Measurements from ENCODE around the gene FAM168A.

DNA sequence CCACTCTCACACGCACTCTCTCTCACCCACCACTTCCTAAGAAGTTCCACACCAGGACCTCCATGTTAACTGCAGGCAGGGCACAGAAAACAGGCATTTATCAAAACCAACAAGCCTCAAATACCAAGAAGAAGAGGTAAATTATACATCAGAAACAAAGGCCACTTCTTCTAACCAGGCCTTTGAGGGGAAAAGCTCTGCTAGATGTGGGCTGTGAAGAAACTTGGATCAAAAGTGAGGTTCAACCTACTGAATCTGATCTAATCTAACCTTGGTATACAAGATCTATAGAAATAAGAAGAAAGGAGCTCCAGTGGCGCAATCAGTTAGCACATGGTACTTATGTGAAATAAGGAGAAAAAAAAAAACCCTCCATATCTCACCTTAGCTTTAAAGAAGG, 91.9 kb downstream of the FAM168A start:
- TF ChIP-seq, protein P1, sequence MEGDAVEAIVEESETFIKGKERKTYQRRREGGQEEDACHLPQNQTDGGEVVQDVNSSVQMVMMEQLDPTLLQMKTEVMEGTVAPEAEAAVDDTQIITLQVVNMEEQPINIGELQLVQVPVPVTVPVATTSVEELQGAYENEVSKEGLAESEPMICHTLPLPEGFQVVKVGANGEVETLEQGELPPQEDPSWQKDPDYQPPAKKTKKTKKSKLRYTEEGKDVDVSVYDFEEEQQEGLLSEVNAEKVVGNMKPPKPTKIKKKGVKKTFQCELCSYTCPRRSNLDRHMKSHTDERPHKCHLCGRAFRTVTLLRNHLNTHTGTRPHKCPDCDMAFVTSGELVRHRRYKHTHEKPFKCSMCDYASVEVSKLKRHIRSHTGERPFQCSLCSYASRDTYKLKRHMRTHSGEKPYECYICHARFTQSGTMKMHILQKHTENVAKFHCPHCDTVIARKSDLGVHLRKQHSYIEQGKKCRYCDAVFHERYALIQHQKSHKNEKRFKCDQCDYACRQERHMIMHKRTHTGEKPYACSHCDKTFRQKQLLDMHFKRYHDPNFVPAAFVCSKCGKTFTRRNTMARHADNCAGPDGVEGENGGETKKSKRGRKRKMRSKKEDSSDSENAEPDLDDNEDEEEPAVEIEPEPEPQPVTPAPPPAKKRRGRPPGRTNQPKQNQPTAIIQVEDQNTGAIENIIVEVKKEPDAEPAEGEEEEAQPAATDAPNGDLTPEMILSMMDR (IDR thresholded peaks at IDR 0.05) = no peak
- TF ChIP-seq POLR2A (IDR thresholded peaks at IDR 0.05) (no peak), POLR2AphosphoS5 (IDR thresholded peaks at IDR 0.05; ENCODE audit: insufficient read depth in 1 of 2, low read depth in 1 of 2) (no peak)
